H1 (cell line): ENCODE measurements around the gene SLC25A39. TPM values are rescaled to one million over a fixed set of nuclear protein-coding genes. Genes with fewer than 3 reads are reported as not detected.

Experiments
- CHD1 ChIP-seq: IDR thresholded peaks from 2 replicates; pipeline ENCODE4 v1.6.1; 2012; ENCODE audit warnings: low read depth, low read length, improper control_type of control experiment
- CTBP2 ChIP-seq: IDR thresholded peaks from 2 replicates; pipeline ENCODE4 v1.7.0; 2011; ENCODE audit warnings: borderline replicate concordance, mild to moderate bottlenecking, moderate library complexity, mixed read lengths, low read length; ENCODE audit not compliant: insufficient read depth, insufficient read length
- HDAC2 ChIP-seq, 2 experiments: fragments of 300-600 bp in 1 of 2; sonication (generic) in 1 of 2; IDR thresholded peaks; 2 replicates each; pipeline ENCODE4 v1.6.1; 2011 to 2012; ENCODE audit warnings: low read depth in 2 of 2, low read length in 2 of 2, mild to moderate bottlenecking in 2 of 2, moderate library complexity in 2 of 2, borderline replicate concordance in 1 of 2, inconsistent platforms in 1 of 2
- KDM1A ChIP-seq: fragments of 200-600, 300-600 bp; sonication (generic); IDR thresholded peaks from 2 replicates; pipeline ENCODE4 v1.7.1; 2016; ENCODE audit warnings: mild to moderate bottlenecking, low read length, borderline replicate concordance
- RFX5 ChIP-seq: IDR thresholded peaks from 2 replicates; pipeline ENCODE4 v1.6.1; 2011; ENCODE audit warnings: low read depth, low read length, improper control_type of control experiment, borderline replicate concordance
- polyA plus RNA-seq, 7 experiments: library from polyadenylated mRNA; depleted of rRNA in 3 of 7; stranded (reverse) in 5 of 7; unstranded in 2 of 7; fragments of >200 nt in 5 of 7; fragments of 200-250 nt in 2 of 7; gene quantifications; 1 replicate in 5 of 7; 2 replicates in 1 of 7; 4 replicates in 1 of 7; pipeline versions ENCODE4 v1.2.1 to v1.2.3, GENCODE V29; 2011 to 2013; ENCODE audit warnings: missing spikeins in 2 of 7, mixed read lengths in 2 of 7
- total RNA-seq: library from RNA; stranded (reverse); fragmentation: NEBNext Ultra II Directional; extraction: Animal tissue kit (Norgen Biotek cat#: 25700); gene quantifications from 2 replicates; pipeline ENCODE4 v1.2.1, GENCODE V29; 2021

SLC25A39 gene
- total and polyA plus RNA-seq, 2 of the 8 experiments (the other 6 are each of a cell fraction or from before 2014, with no cell fraction given): 200 to 291 TPM

DNA sequence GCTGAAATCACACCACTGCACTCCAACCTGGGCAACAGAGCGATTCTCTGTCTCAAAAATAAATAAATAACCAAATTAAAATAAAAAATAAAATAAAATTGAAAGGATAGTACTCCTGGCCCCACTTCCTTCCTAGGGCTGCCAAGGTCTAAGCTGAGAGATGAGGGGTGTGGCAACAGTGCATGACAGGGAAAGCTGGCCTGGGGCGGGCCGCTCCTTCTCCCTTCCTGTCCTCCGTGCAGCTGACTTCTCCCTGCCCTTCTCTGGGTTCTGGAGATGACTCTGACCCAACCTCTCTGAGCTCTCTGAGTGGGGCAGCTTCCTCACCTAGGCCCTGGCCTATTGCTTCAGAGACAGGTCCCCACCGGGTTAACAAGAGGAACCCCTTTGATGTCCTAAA lies 8.7 kb upstream of the SLC25A39 start (continued):
- TF ChIP-seq RFX5 (no peak), CHD1 (no peak), HDAC2 (IDR thresholded peaks at IDR 0.05; ENCODE audit: borderline replicate concordance in 1 of 2, low read depth in 2 of 2, low read length in 2 of 2) (no peak), KDM1A (no peak), CTBP2 (no peak)
